ENCODE data around the gene REV3L.

The REV3L gene

GRCh38 chr6:111486921-111487320 is 3.9 kb upstream of the REV3L start:
- Histone ChIP-seq H3K27me3 (ENCODE audit: insufficient read depth, low read depth, severe bottlenecking) (no peaks in the 10 kb centered on the region), H3K9me3 (ENCODE audit: severe bottlenecking) (no peaks in the 10 kb centered on the region), H3K36me3 (peaks cover 14% of the 10 kb centered on the region), H3K4me3 (ENCODE audit: low read depth, low read length) (no peak overlapping the region), H3K27ac (no peak overlapping the region)
- TF ChIP-seq, protein P1, sequence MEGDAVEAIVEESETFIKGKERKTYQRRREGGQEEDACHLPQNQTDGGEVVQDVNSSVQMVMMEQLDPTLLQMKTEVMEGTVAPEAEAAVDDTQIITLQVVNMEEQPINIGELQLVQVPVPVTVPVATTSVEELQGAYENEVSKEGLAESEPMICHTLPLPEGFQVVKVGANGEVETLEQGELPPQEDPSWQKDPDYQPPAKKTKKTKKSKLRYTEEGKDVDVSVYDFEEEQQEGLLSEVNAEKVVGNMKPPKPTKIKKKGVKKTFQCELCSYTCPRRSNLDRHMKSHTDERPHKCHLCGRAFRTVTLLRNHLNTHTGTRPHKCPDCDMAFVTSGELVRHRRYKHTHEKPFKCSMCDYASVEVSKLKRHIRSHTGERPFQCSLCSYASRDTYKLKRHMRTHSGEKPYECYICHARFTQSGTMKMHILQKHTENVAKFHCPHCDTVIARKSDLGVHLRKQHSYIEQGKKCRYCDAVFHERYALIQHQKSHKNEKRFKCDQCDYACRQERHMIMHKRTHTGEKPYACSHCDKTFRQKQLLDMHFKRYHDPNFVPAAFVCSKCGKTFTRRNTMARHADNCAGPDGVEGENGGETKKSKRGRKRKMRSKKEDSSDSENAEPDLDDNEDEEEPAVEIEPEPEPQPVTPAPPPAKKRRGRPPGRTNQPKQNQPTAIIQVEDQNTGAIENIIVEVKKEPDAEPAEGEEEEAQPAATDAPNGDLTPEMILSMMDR (IDR thresholded peaks at IDR 0.05; ENCODE audit: low read depth, low read length): no peak
- DNase-seq: no peak

- Histone ChIP-seq H3K27me3 (ENCODE audit: insufficient read depth, low read depth, severe bottlenecking) (no peaks in the 10 kb centered on the region), H3K27ac (no peak overlapping the region), H3K36me3 (peaks cover 11% of the 10 kb centered on the region), H3K4me3 (ENCODE audit: low read depth, low read length) (no peak overlapping the region), H3K9me3 (ENCODE audit: severe bottlenecking) (no peaks in the 10 kb centered on the region)
- DNase-seq: no peak
- TF ChIP-seq, protein P1 (IDR thresholded peaks at IDR 0.05; ENCODE audit: low read depth, low read length): no peak
Measured at GRCh38 chr6:111486475-111486874, 3.5 kb upstream of the REV3L start.

DNA sequence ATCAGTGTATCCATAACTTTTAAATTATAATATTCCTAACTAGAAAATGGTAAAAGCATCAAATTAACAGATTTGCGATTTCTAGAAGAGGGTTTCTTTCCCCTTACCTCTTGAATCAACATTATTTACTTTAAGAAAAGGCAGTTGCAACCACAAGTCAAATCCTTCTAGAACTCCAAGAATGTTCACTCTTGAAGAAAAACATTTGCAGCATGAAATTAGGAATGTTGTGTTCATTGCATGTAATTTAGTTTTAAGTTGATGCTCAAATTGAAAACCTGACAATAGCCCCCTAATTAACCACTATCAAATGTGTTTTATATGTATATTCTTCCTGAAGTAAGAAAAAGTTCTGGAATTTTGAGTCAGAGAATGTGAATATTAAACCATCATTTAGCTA is 2.3 kb upstream of the REV3L start:
- H3K9me3 ChIP-seq (ENCODE audit: severe bottlenecking): no peaks in the 10 kb centered on the region
- H3K4me3 ChIP-seq (ENCODE audit: low read depth, low read length): no peak overlapping the region
- H3K36me3 ChIP-seq: peaks cover 11% of the 10 kb centered on the region
- peak overlapping the region; percentile 99 for H3K27ac ChIP-seq
- TF ChIP-seq, protein P1 (IDR thresholded peaks at IDR 0.05; ENCODE audit: low read depth, low read length): no peak
- no peak for DNase-seq
- no peaks in the 10 kb centered on the region for H3K27me3 ChIP-seq (ENCODE audit: insufficient read depth, low read depth, severe bottlenecking)

DNA sequence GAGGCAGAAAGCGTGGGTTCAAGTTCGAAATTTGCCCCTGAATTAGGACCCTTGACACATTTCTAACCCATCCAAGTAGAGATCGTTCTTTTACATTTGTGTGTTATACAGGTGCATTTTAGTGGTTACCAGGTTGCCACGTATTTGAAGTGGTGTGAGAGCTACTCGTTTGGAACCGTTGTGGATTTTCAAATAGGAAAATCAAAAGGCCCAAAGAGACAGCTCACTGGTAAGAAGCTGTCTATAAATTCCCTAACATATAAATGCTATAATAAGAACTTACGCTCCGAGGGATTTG is 1.6 kb upstream of the REV3L start:
- Histone ChIP-seq H3K27me3 (ENCODE audit: insufficient read depth, low read depth, severe bottlenecking) (no peaks in the 10 kb centered on the region), H3K36me3 (peaks cover 11% of the 10 kb centered on the region), H3K27ac (peak overlapping the region; percentile 99), H3K4me3 (ENCODE audit: low read depth, low read length) (peak overlapping the region; percentile 96), H3K9me3 (ENCODE audit: severe bottlenecking) (no peaks in the 10 kb centered on the region)
- no peak for DNase-seq
- TF ChIP-seq, protein P1 (IDR thresholded peaks at IDR 0.05; ENCODE audit: low read depth, low read length): no peak

DNA sequence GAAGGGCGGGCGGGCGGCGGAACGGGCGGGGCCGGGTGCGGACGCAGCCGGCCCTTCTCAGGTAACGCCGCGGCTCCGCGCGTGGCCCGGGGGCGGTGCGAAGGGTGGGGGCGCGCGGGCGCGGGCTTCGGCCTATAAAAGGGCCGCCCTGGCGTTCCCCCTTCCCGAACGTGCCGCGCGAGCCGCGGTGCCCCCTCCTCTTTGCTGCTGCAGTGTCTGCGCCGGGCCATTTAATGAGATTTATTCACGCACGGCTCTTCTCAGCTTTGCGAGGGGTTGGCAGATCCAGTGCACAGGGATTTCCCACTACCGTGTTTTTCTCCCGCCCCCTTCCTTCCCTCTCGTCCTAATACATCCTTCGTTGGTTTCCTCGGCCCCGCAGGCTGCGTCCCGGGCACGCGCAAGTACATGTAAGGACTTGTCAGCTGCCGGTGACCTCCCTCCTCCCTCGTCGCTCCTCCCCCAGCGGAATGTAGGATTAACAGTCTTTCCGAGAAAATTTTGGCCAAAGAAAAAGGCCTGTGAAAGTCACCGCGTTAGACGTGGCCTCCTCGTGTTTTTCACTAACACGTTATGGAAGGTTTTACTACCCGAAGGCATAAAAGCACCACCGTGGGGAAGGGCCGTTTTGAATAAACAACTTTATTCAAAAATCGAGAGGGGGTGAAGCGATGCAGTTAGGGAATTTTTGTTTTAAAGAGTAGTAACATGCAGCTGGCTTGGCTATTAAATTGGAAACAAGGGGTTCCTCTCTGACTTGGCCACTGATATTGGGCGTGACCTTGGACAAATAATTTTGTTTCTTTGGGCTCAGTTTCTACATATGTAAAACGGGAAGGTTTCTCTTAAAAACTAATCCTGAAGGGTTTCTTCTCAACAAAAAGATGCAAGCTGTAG is 966 bp upstream of the REV3L start:
- H3K27ac ChIP-seq: peak overlapping the region; percentile 99
- TF ChIP-seq, protein P1 (IDR thresholded peaks at IDR 0.05; ENCODE audit: low read depth, low read length): no peak
- DNase-seq: peak; percentile 97
- H3K36me3 ChIP-seq: peaks cover 11% of the 10 kb centered on the region
- no peaks in the 10 kb centered on the region for H3K27me3 ChIP-seq (ENCODE audit: insufficient read depth, low read depth, severe bottlenecking)
- peak overlapping the region; percentile 96 for H3K4me3 ChIP-seq (ENCODE audit: low read depth, low read length)
- no peaks in the 10 kb centered on the region for H3K9me3 ChIP-seq (ENCODE audit: severe bottlenecking)
